H1 (cell line): ENCODE measurements around the gene TMTC4. TPM values are rescaled to one million over a fixed set of nuclear protein-coding genes. Genes with fewer than 3 reads are reported as not detected.

Source experiments
- BRCA1 ChIP-seq: IDR thresholded peaks from 2 replicates; pipeline ENCODE4 v1.6.1; 2012; ENCODE audit warnings: low read depth, low read length, improper control_type of control experiment
- KDM1A ChIP-seq: fragments of 200-600, 300-600 bp; sonication (generic); IDR thresholded peaks from 2 replicates; pipeline ENCODE4 v1.7.1; 2016; ENCODE audit warnings: mild to moderate bottlenecking, low read length, borderline replicate concordance
- RFX5 ChIP-seq: IDR thresholded peaks from 2 replicates; pipeline ENCODE4 v1.6.1; 2011; ENCODE audit warnings: low read depth, low read length, improper control_type of control experiment, borderline replicate concordance
- TAF1 ChIP-seq: IDR thresholded peaks from 2 replicates; pipeline ENCODE4 v1.6.1; 2011; ENCODE audit warnings: mild to moderate bottlenecking, low read depth, low read length
- polyA plus RNA-seq, 7 experiments: library from polyadenylated mRNA; depleted of rRNA in 3 of 7; stranded (reverse) in 5 of 7; unstranded in 2 of 7; fragments of >200 nt in 5 of 7; fragments of 200-250 nt in 2 of 7; gene quantifications; 1 replicate in 5 of 7; 2 replicates in 1 of 7; 4 replicates in 1 of 7; pipeline versions ENCODE4 v1.2.1 to v1.2.3, GENCODE V29; 2011 to 2013; ENCODE audit warnings: missing spikeins in 2 of 7, mixed read lengths in 2 of 7
- total RNA-seq: library from RNA; stranded (reverse); fragmentation: NEBNext Ultra II Directional; extraction: Animal tissue kit (Norgen Biotek cat#: 25700); gene quantifications from 2 replicates; pipeline ENCODE4 v1.2.1, GENCODE V29; 2021

TMTC4 gene
- total and polyA plus RNA-seq, 2 of the 8 experiments (the other 6 are each of a cell fraction or from before 2014, with no cell fraction given): 26.3 to 42.6 TPM

GRCh38 chr13:100667894-100668293 lies 6.7 kb downstream of the TMTC4 start (continued):
- TF ChIP-seq KDM1A: no peak
- no peak for TF ChIP-seq RFX5
- TF ChIP-seq TAF1: no peak
- no peak for TF ChIP-seq BRCA1
